ENCODE results near the gene BTG4. TPM values are rescaled to one million over a fixed set of nuclear protein-coding genes. Genes with fewer than 3 reads are reported as not detected.

The BTG4 gene
- total and polyA plus RNA-seq, 2 donors = 0.05 to 0.25 TPM

DNA sequence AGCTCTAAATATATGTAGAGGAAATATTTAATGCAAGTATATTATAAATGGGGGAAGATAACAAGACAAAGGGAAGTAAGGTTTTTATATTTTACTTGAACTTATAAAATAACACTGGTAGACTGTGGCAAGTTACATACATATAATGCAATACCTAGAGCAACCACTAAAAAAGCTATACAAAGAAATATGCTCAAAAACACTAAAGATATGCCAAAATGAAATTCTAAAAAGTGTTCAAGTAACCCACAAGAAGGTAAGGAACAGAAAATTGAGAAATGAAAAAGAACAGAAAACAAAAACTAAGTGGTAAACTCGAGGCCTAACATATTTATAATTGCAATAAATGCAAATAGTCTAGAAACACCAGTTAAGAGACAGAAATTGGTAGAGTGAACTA is 32.5 kb downstream of the BTG4 start:
- Histone ChIP-seq H3K27me3 (ENCODE audit: control insufficient read depth in 2 of 2, insufficient read depth in 1 of 2, low read length in 1 of 2) (no peaks in the 10 kb centered on the region), H3K36me3 (ENCODE audit: control insufficient read depth in 2 of 2, insufficient read depth in 2 of 2, low read length in 1 of 2) (no peaks in the 10 kb centered on the region), H3K27ac (ENCODE audit: low read depth in 1 of 2, low read length in 1 of 2) (no peak overlapping the region), H3K9me3 (ENCODE audit: control insufficient read depth in 2 of 2, insufficient read depth in 1 of 2, low read length in 1 of 2) (peaks cover 0 to 1% of the 10 kb centered on the region in 2 donors), H3K4me3 (ENCODE audit: low read length in 2 of 2) (no peak overlapping the region), H3K4me1 (ENCODE audit: control insufficient read depth in 2 of 2, insufficient read depth in 2 of 2, low read length in 2 of 2) (no peaks in the 10 kb centered on the region)
- DNase-seq (ENCODE audit: low read depth in 6 of 9, low spot score in 9 of 9) = no peak
- WGBS = 91% methylated on average over 1 of the region's 1 CpG

DNA sequence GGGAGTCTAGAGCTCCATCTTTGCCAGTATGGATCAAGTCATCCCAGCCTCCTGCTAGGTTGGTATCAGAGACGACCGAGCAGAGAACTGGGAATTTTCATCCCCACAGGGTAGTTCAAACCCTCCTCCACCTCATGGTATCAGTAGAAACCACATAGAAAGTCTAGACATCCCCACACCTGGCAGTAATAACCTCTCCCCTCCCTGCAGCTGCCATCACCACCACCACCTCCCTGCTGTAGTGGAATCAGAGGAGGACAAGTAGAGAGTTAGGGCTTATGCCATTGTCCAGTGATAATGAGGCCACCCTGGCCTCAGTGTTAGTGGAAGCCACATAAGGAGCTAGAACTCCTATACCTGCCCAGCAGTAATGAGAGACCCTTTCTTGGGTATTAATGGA is 34.3 kb downstream of the BTG4 start:
- Histone ChIP-seq H3K4me3 (ENCODE audit: low read length in 2 of 2) (no peak overlapping the region), H3K27ac (ENCODE audit: low read depth in 1 of 2, low read length in 1 of 2) (no peak overlapping the region), H3K9me3 (ENCODE audit: control insufficient read depth in 2 of 2, insufficient read depth in 1 of 2, low read length in 1 of 2) (no peaks in the 10 kb centered on the region), H3K4me1 (ENCODE audit: control insufficient read depth in 2 of 2, insufficient read depth in 2 of 2, low read length in 2 of 2) (no peaks in the 10 kb centered on the region), H3K27me3 (ENCODE audit: control insufficient read depth in 2 of 2, insufficient read depth in 1 of 2, low read length in 1 of 2) (no peaks in the 10 kb centered on the region), H3K36me3 (ENCODE audit: control insufficient read depth in 2 of 2, insufficient read depth in 2 of 2, low read length in 1 of 2) (no peaks in the 10 kb centered on the region)
- no peak for DNase-seq (ENCODE audit: low read depth in 6 of 9, low spot score in 9 of 9)
- WGBS = 98% methylated on average over 2 of the region's 2 CpGs

DNA sequence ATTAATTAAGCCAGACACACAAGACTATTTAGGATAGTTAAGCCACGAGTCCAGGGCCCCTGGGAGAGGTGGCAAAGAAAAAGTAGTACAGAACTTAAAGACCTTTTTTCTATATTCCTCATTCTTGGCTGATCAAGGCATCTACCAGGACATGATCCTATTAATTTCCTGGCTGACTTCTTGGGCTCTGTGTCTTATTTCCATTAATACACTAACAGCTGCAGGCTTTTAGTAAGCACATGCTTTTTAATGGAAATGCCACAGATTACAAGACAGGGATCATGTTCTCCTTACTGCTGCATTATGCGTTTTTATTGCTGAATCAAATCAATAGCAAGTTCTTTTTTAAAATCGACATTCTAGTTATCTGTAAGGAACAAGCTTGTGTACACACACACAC is 35.2 kb downstream of the BTG4 start:
- 88% methylated on average over 3 of the region's 3 CpGs for WGBS
- H3K27me3 ChIP-seq (ENCODE audit: control insufficient read depth in 2 of 2, insufficient read depth in 1 of 2, low read length in 1 of 2) = no peaks in the 10 kb centered on the region
- H3K36me3 ChIP-seq (ENCODE audit: control insufficient read depth in 2 of 2, insufficient read depth in 2 of 2, low read length in 1 of 2) = no peaks in the 10 kb centered on the region
- H3K27ac ChIP-seq (ENCODE audit: low read depth in 1 of 2, low read length in 1 of 2) = no peak overlapping the region
- H3K9me3 ChIP-seq (ENCODE audit: control insufficient read depth in 2 of 2, insufficient read depth in 1 of 2, low read length in 1 of 2) = no peaks in the 10 kb centered on the region
- DNase-seq (ENCODE audit: low read depth in 6 of 9, low spot score in 9 of 9) = no peak
- H3K4me3 ChIP-seq (ENCODE audit: low read length in 2 of 2) = no peak overlapping the region
- H3K4me1 ChIP-seq (ENCODE audit: control insufficient read depth in 2 of 2, insufficient read depth in 2 of 2, low read length in 2 of 2) = no peaks in the 10 kb centered on the region

DNA sequence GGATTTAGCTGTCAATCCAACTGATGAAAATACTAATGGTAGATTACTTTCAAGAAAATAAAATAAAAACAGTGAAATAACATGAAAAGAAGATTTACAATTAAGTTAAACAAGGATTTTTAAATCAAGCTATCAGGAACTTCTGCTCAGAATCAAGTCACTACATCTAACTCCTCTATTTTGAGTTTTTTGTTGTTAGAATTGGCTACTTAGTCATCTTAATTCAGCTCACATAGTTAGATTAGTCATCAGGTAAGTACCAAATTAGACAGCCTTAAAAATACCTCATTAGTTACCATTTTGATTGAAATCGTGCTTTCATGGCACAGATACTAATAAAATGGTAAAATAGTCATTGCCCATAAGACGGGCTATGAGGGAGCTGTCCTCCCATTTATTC is 35.8 kb downstream of the BTG4 start:
- 46% methylated on average over 2 of the region's 2 CpGs for WGBS

DNA sequence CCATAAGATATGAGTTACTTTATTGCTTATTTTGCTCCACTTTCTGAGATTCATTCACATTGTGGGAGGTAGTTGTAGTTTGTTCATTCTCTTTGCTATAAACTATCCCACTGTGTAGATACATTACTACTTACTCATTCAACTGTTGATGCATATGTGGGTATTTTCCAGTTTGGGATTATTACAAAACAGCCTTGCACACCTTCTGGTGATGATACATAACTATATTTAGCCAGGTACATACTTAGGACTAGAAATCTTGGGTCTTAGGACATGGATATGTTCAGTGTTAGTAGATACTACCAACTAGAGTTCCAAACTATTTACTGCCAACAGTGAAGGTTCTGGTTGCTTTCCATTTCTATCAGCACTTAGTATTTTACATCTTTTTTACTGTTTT is 37.8 kb downstream of the BTG4 start:
- Histone ChIP-seq H3K36me3 (ENCODE audit: control insufficient read depth in 2 of 2, insufficient read depth in 2 of 2, low read length in 1 of 2) (no peaks in the 10 kb centered on the region), H3K27me3 (ENCODE audit: control insufficient read depth in 2 of 2, insufficient read depth in 1 of 2, low read length in 1 of 2) (no peaks in the 10 kb centered on the region), H3K27ac (ENCODE audit: low read depth in 1 of 2, low read length in 1 of 2) (no peak overlapping the region), H3K4me3 (ENCODE audit: low read length in 2 of 2) (no peak overlapping the region), H3K9me3 (ENCODE audit: control insufficient read depth in 2 of 2, insufficient read depth in 1 of 2, low read length in 1 of 2) (no peaks in the 10 kb centered on the region), H3K4me1 (ENCODE audit: control insufficient read depth in 2 of 2, insufficient read depth in 2 of 2, low read length in 2 of 2) (no peaks in the 10 kb centered on the region)
- no peak for DNase-seq (ENCODE audit: low read depth in 6 of 9, low spot score in 9 of 9)

More for the DNA sequence above, 35.8 kb downstream of the BTG4 start:
- H3K36me3 ChIP-seq (ENCODE audit: control insufficient read depth in 2 of 2, insufficient read depth in 2 of 2, low read length in 1 of 2) = no peaks in the 10 kb centered on the region
- H3K4me3 ChIP-seq (ENCODE audit: low read length in 2 of 2) = no peak overlapping the region
- H3K9me3 ChIP-seq (ENCODE audit: control insufficient read depth in 2 of 2, insufficient read depth in 1 of 2, low read length in 1 of 2) = no peaks in the 10 kb centered on the region
- no peaks in the 10 kb centered on the region for H3K27me3 ChIP-seq (ENCODE audit: control insufficient read depth in 2 of 2, insufficient read depth in 1 of 2, low read length in 1 of 2)
- no peak for DNase-seq (ENCODE audit: low read depth in 6 of 9, low spot score in 9 of 9)
- no peak overlapping the region for H3K27ac ChIP-seq (ENCODE audit: low read depth in 1 of 2, low read length in 1 of 2)
- H3K4me1 ChIP-seq (ENCODE audit: control insufficient read depth in 2 of 2, insufficient read depth in 2 of 2, low read length in 2 of 2) = no peaks in the 10 kb centered on the region

DNA sequence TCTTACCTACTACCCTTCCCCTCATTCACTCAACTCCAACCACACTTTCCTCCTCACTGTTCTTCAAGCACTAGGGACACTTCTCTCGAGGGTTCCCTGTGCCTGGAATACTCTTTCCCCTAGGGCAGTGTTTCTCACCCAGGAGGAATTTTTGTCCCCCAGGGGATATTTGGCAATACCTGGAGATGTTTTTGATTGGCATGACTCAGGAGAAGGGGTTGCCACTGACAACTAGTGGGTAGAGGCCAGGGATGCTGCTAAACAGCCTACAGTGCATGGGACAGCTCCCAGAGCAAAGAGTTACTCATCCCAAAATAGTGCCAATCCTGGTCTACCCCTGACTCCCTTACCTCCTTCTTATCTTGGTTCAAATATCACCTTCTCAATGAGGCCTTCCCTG is 40.0 kb downstream of the BTG4 start:
- Histone ChIP-seq H3K27me3 (ENCODE audit: control insufficient read depth in 2 of 2, insufficient read depth in 1 of 2, low read length in 1 of 2) (no peaks in the 10 kb centered on the region), H3K27ac (ENCODE audit: low read depth in 1 of 2, low read length in 1 of 2) (no peak overlapping the region), H3K4me3 (ENCODE audit: low read length in 2 of 2) (no peak overlapping the region), H3K36me3 (ENCODE audit: control insufficient read depth in 2 of 2, insufficient read depth in 2 of 2, low read length in 1 of 2) (no peaks in the 10 kb centered on the region), H3K4me1 (ENCODE audit: control insufficient read depth in 2 of 2, insufficient read depth in 2 of 2, low read length in 2 of 2) (no peaks in the 10 kb centered on the region), H3K9me3 (ENCODE audit: control insufficient read depth in 2 of 2, insufficient read depth in 1 of 2, low read length in 1 of 2) (no peaks in the 10 kb centered on the region)
- WGBS = 100% methylated on average over 1 of the region's 1 CpG
- DNase-seq (ENCODE audit: low read depth in 6 of 9, low spot score in 9 of 9) = no peak

DNA sequence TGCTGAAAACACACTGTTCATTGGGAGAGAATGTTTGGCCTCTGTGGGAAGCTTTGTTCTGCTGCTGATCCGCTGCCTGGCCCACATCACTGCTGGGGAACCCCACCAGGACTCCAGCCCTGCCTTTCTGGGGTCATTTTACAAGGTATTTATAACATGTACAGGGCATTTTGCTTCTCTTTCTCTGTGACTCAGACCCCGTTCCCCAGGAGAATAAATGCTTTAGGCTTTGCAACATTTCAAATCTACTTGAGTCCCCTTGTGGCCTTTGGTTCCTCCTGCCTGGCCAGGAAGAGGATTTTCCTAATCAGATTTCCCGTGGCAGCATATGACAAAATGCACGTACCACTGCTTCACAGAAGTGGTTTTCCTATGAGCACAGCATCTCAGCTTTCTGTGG is 43.0 kb downstream of the BTG4 start:
- no peak overlapping the region for H3K27ac ChIP-seq (ENCODE audit: low read depth in 1 of 2, low read length in 1 of 2)
- H3K9me3 ChIP-seq (ENCODE audit: control insufficient read depth in 2 of 2, insufficient read depth in 1 of 2, low read length in 1 of 2) = no peaks in the 10 kb centered on the region
- no peak overlapping the region for H3K4me3 ChIP-seq (ENCODE audit: low read length in 2 of 2)
- no peaks in the 10 kb centered on the region for H3K36me3 ChIP-seq (ENCODE audit: control insufficient read depth in 2 of 2, insufficient read depth in 2 of 2, low read length in 1 of 2)
- 55% methylated on average over 4 of the region's 4 CpGs for WGBS
- DNase-seq (ENCODE audit: low read depth in 6 of 9, low spot score in 9 of 9) = no peak
- no peaks in the 10 kb centered on the region for H3K4me1 ChIP-seq (ENCODE audit: control insufficient read depth in 2 of 2, insufficient read depth in 2 of 2, low read length in 2 of 2)
- H3K27me3 ChIP-seq (ENCODE audit: control insufficient read depth in 2 of 2, insufficient read depth in 1 of 2, low read length in 1 of 2) = no peaks in the 10 kb centered on the region

DNA sequence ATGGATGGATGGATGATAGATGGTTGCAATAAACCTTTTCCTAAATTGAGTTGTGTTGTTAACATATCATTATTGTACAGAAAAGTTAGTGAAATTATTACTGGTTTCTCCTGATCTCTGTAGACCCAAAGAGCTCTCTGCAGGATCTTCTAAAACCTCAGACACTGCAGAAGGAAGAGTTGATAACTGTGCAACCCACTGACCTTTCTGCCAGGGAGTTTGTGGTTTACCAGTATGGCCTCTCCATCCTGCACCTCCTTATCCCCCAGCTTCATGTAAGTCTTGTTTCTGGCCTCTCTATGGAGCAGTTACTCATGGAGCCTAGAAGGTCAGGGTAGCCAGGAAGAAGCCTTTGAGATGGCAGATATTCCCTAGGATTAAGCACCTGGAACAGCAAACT is 45.6 kb downstream of the BTG4 start:
- Histone ChIP-seq H3K36me3 (ENCODE audit: control insufficient read depth in 2 of 2, insufficient read depth in 2 of 2, low read length in 1 of 2) (no peaks in the 10 kb centered on the region), H3K4me3 (ENCODE audit: low read length in 2 of 2) (no peak overlapping the region)

DNA sequence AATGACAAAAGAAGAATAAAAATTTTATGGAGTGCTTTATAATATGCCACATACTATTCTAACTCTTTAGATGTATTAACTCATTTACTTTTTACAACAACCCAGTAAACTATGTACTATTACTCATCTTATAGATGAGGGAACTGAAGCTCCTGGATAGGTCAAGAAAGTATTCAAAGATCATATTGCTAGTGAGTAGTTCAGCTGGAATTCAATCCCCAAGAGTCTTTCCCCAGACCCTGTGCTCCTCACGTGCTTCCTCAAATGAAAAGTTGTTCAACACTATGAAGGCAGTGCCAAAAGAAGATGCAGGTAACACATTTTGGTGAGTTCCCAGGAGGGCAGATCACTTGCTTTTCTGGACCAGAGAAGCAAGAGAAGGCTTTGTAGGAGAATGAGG is 46.8 kb downstream of the BTG4 start:
- Histone ChIP-seq H3K36me3 (ENCODE audit: control insufficient read depth in 2 of 2, insufficient read depth in 2 of 2, low read length in 1 of 2) (no peaks in the 10 kb centered on the region), H3K4me3 (ENCODE audit: low read length in 2 of 2) (no peak overlapping the region), H3K9me3 (ENCODE audit: control insufficient read depth in 2 of 2, insufficient read depth in 1 of 2, low read length in 1 of 2) (no peaks in the 10 kb centered on the region), H3K27ac (ENCODE audit: low read depth in 1 of 2, low read length in 1 of 2) (no peak overlapping the region), H3K27me3 (ENCODE audit: control insufficient read depth in 2 of 2, insufficient read depth in 1 of 2, low read length in 1 of 2) (peaks cover 0 to 2% of the 10 kb centered on the region in 2 donors), H3K4me1 (ENCODE audit: control insufficient read depth in 2 of 2, insufficient read depth in 2 of 2, low read length in 2 of 2) (no peaks in the 10 kb centered on the region)
- WGBS = 94% methylated on average over 1 of the region's 1 CpG
- no peak for DNase-seq (ENCODE audit: low read depth in 6 of 9, low spot score in 9 of 9)

More for the DNA sequence above, 45.6 kb downstream of the BTG4 start:
- Histone ChIP-seq H3K4me1 (ENCODE audit: control insufficient read depth in 2 of 2, insufficient read depth in 2 of 2, low read length in 2 of 2) (no peaks in the 10 kb centered on the region), H3K27me3 (ENCODE audit: control insufficient read depth in 2 of 2, insufficient read depth in 1 of 2, low read length in 1 of 2) (peaks cover 0 to 2% of the 10 kb centered on the region in 2 donors), H3K9me3 (ENCODE audit: control insufficient read depth in 2 of 2, insufficient read depth in 1 of 2, low read length in 1 of 2) (no peaks in the 10 kb centered on the region), H3K27ac (ENCODE audit: low read depth in 1 of 2, low read length in 1 of 2) (no peak overlapping the region)
- no peak for DNase-seq (ENCODE audit: low read depth in 6 of 9, low spot score in 9 of 9)

DNA sequence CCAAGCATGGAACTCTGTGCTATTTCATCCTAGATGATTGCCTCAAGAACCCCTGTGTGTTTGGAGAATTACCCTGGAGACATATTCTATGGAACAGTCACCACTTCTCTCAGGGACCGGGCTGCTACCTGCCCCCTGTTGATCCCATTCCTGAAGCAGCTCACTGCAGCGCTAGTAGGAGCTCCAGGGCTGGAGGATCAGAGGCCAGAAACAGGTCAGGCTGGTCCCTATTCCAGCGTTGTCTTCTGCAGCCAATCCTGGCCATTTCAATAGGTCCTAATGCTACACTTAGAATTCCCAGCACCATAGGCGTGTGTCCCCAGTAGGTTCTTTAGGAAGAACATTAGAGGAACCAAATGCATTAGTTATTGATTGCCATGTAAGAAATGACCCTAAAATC is 48.9 kb downstream of the BTG4 start:
- Histone ChIP-seq H3K27ac (ENCODE audit: low read depth in 1 of 2, low read length in 1 of 2) (no peak overlapping the region), H3K9me3 (ENCODE audit: control insufficient read depth in 2 of 2, insufficient read depth in 1 of 2, low read length in 1 of 2) (no peaks in the 10 kb centered on the region), H3K4me1 (ENCODE audit: control insufficient read depth in 2 of 2, insufficient read depth in 2 of 2, low read length in 2 of 2) (no peaks in the 10 kb centered on the region), H3K4me3 (ENCODE audit: low read length in 2 of 2) (no peak overlapping the region), H3K27me3 (ENCODE audit: control insufficient read depth in 2 of 2, insufficient read depth in 1 of 2, low read length in 1 of 2) (peaks cover 0 to 7% of the 10 kb centered on the region in 2 donors), H3K36me3 (ENCODE audit: control insufficient read depth in 2 of 2, insufficient read depth in 2 of 2, low read length in 1 of 2) (no peaks in the 10 kb centered on the region)
- WGBS = 96% methylated on average over 4 of the region's 4 CpGs
- DNase-seq (ENCODE audit: low read depth in 6 of 9, low spot score in 9 of 9) = no peak
